ENCODE results near the gene ABCD4. TPM values are rescaled to one million over a fixed set of nuclear protein-coding genes. Genes with fewer than 3 reads are reported as not detected.
A peak's percentile ranks its signal among the peaks of the same experiment; 100 is the strongest.
"Not testable (repeated sequence)": the region's sequence is repeated elsewhere in the genome, so short reads cannot be mapped to it uniquely, and the experiment has no call there.

Gene ABCD4
- total and polyA plus RNA-seq, 2 donors (not counting 3 experiments of a cell fraction or from before 2014, with no cell fraction given): 58.2 to 84.2 TPM

GRCh38 chr14:74270382-74271177 is 32.2 kb downstream of the ABCD4 start:
- peak; percentile 39 for DNase-seq (ENCODE audit: low read depth, low spot score)
- FAIRE-seq: peak; percentile 63
- H2AFZ ChIP-seq (ENCODE audit: low read depth, low read length); dilution Hi-C loops (cut with MboI; ENCODE audit: extremely low pct_ligation_motif_present, low sequenced_read_pairs); H3K27me3 ChIP-seq (ENCODE audit: control insufficient read depth in 2 of 2, insufficient read depth in 2 of 2, low read length in 2 of 2); H3K9ac ChIP-seq (replicated peaks; ENCODE audit: extremely low read depth, insufficient read depth, low read length); H3K27ac ChIP-seq (ENCODE audit: insufficient read depth, low read depth, low read length); intact Hi-C loops (cut with micrococcal nuclease); H3K4me3 ChIP-seq (replicated peaks in 1 of 3; ENCODE audit: insufficient read depth in 1 of 3, low read depth in 1 of 3, low read length in 3 of 3); H3K36me3 ChIP-seq (ENCODE audit: control insufficient read depth in 2 of 2, extremely low read depth in 1 of 2, insufficient read depth in 2 of 2, low read length in 2 of 2); H3K9me3 ChIP-seq (replicated peaks; ENCODE audit: control insufficient read depth, insufficient read depth, low read length); H4K20me1 ChIP-seq (replicated peaks; ENCODE audit: control insufficient read depth, extremely low read depth, insufficient read depth, low read length); H3K4me1 ChIP-seq (ENCODE audit: control insufficient read depth, extremely low read depth, insufficient read depth, low read length); BruUV-seq (replicated peaks); H3K79me2 ChIP-seq (ENCODE audit: control insufficient read depth, insufficient read depth, low read length); H3K9me1 ChIP-seq (replicated peaks; ENCODE audit: control insufficient read depth, extremely low read depth, insufficient read depth, low read length): not testable (repeated sequence)
- peak; percentile 74 for TF ChIP-seq FOS (IDR thresholded peaks at IDR 0.05; ENCODE audit: borderline replicate concordance, insufficient read depth, low read length)
- ChIA-PET CTCF (interaction anchor here (1.0 to 1.6 kb wide), 4 partner anchors 13 to 158 kb away, joined by 3 to 9 read pairs (median 6); no protein-coding TSS in a partner anchor), POLR2A (interaction anchor here (0.6 kb wide), 1 partner anchor 75 kb away, joined by 4 read pairs; no protein-coding TSS in a partner anchor)
- H3K4me2 ChIP-seq (ENCODE audit: insufficient read depth, low read length): peak overlapping the region; percentile 24

- DNase-seq (ENCODE audit: low read depth, low spot score) (no peak), FAIRE-seq (no peak)
- ChIA-PET CTCF (interaction anchor here (1.7 kb wide), 1 partner anchor 10 kb away, joined by 7 read pairs; no protein-coding TSS in a partner anchor), POLR2A (no interaction called here)
- H3K4me2 ChIP-seq (ENCODE audit: insufficient read depth, low read length): no peak overlapping the region
- no peaks in the 10 kb centered on the region for H3K9me3 ChIP-seq (replicated peaks; ENCODE audit: control insufficient read depth, insufficient read depth, low read length)
- TF ChIP-seq CTCF (IDR thresholded peaks at IDR 0.05; ENCODE audit: extremely low read depth in 1 of 2, insufficient read depth in 1 of 2, low read depth in 1 of 2, low read length in 2 of 2): no peak
- no peak for TF ChIP-seq EZH2 (IDR thresholded peaks at IDR 0.05; ENCODE audit: borderline replicate concordance, low read depth, low read length, severe bottlenecking)
- TF ChIP-seq MAX (IDR thresholded peaks at IDR 0.05; ENCODE audit: insufficient read depth, insufficient read length): no peak
- TF ChIP-seq JUN (IDR thresholded peaks at IDR 0.05; ENCODE audit: borderline replicate concordance, insufficient read depth, insufficient read length, low read depth): no peak
- TF ChIP-seq POLR2AphosphoS5 (IDR thresholded peaks at IDR 0.05; ENCODE audit: insufficient read depth, low read depth, low read length): no peak
- no peak for TF ChIP-seq MYC (IDR thresholded peaks at IDR 0.05; ENCODE audit: low read depth, low read length)
- no peak for TF ChIP-seq FOS (IDR thresholded peaks at IDR 0.05; ENCODE audit: borderline replicate concordance, insufficient read depth, low read length)
- no peak for TF ChIP-seq POLR2A (IDR thresholded peaks at IDR 0.05; ENCODE audit: low read depth, low read length)
- TF ChIP-seq GATA2 (IDR thresholded peaks at IDR 0.05; ENCODE audit: insufficient read depth, insufficient read length, low read depth, low read length): no peak
- H3K4me1 ChIP-seq (ENCODE audit: control insufficient read depth, extremely low read depth, insufficient read depth, low read length): peaks cover 8% of the 10 kb centered on the region
- no peak overlapping the region for H2AFZ ChIP-seq (ENCODE audit: low read depth, low read length)
- no peak overlapping the region for H3K27ac ChIP-seq (ENCODE audit: insufficient read depth, low read depth, low read length)
- no TSS peak for BruUV-seq (replicated peaks)
- no peak overlapping the region for H3K4me3 ChIP-seq (replicated peaks in 1 of 3; ENCODE audit: insufficient read depth in 1 of 3, low read depth in 1 of 3, low read length in 3 of 3)
- no peaks in the 10 kb centered on the region for H4K20me1 ChIP-seq (replicated peaks; ENCODE audit: control insufficient read depth, extremely low read depth, insufficient read depth, low read length)
- H3K79me2 ChIP-seq (ENCODE audit: control insufficient read depth, insufficient read depth, low read length): no peaks in the 10 kb centered on the region
- peaks cover 0 to 1% of the 10 kb centered on the region in 2 experiments for H3K27me3 ChIP-seq (ENCODE audit: control insufficient read depth in 2 of 2, insufficient read depth in 2 of 2, low read length in 2 of 2)
- H3K9ac ChIP-seq (replicated peaks; ENCODE audit: extremely low read depth, insufficient read depth, low read length): no peak overlapping the region
- dilution Hi-C loops (cut with MboI; ENCODE audit: extremely low pct_ligation_motif_present, low sequenced_read_pairs) (no loop called here), intact Hi-C loops (cut with micrococcal nuclease) (no loop called here)
- no peaks in the 10 kb centered on the region for H3K9me1 ChIP-seq (replicated peaks; ENCODE audit: control insufficient read depth, extremely low read depth, insufficient read depth, low read length)
- no peaks in the 10 kb centered on the region for H3K36me3 ChIP-seq (ENCODE audit: control insufficient read depth in 2 of 2, extremely low read depth in 1 of 2, insufficient read depth in 2 of 2, low read length in 2 of 2)
These were observed 35.1 kb downstream of the ABCD4 start for GRCh38 chr14:74267588-74267987.
